WERI-Rb-1 (cell line): ENCODE results near the gene LAMB1.

Experiments used
- DNase-seq: peaks from one replicate; pipeline ENCODE4 v3.0.0-alpha.2; 2020
- H3K27ac ChIP-seq: fragments of 250-450 bp; sonication (Bioruptor Pico); 2 replicates; pipeline ENCODE4 v1.5.1; 2020; ENCODE audit warnings: mild to moderate bottlenecking, moderate library complexity
- H3K27me3 ChIP-seq: fragments of 250-450 bp; sonication (Bioruptor Pico); 2 replicates; pipeline ENCODE4 v1.5.1; 2021; ENCODE audit warnings: mild to moderate bottlenecking, low read depth, moderate library complexity; ENCODE audit not compliant: insufficient read depth, severe bottlenecking
- H3K36me3 ChIP-seq: fragments of 250-450 bp; sonication (Bioruptor Pico); 2 replicates; pipeline ENCODE4 v1.5.1; 2020; ENCODE audit warnings: mild to moderate bottlenecking, moderate library complexity
- H3K4me3 ChIP-seq: 2 replicates; pipeline ENCODE4 v1.5.1; 2011; ENCODE audit warnings: low read depth, mild to moderate bottlenecking, control low read depth, low read length
- H3K9me3 ChIP-seq: fragments of 250-450 bp; sonication (Bioruptor Pico); 2 replicates; pipeline ENCODE4 v1.5.1; 2021; ENCODE audit warnings: mild to moderate bottlenecking, moderate library complexity; ENCODE audit not compliant: severe bottlenecking
- TF ChIP-seq, protein P1 (sequence below): IDR thresholded peaks from 2 replicates; pipeline ENCODE4 v1.5.1; 2011; ENCODE audit warnings: low read depth, mild to moderate bottlenecking, control low read depth, inconsistent platforms, low read length

LAMB1 gene

GRCh38 chr7:107969856-107970255, 33.1 kb downstream of the LAMB1 start:
- Histone ChIP-seq H3K9me3 (no peaks in the 10 kb centered on the region), H3K4me3 (no peak overlapping the region), H3K27ac (no peak overlapping the region), H3K27me3 (no peaks in the 10 kb centered on the region), H3K36me3 (peaks cover 56% of the 10 kb centered on the region)
- TF ChIP-seq, protein P1, sequence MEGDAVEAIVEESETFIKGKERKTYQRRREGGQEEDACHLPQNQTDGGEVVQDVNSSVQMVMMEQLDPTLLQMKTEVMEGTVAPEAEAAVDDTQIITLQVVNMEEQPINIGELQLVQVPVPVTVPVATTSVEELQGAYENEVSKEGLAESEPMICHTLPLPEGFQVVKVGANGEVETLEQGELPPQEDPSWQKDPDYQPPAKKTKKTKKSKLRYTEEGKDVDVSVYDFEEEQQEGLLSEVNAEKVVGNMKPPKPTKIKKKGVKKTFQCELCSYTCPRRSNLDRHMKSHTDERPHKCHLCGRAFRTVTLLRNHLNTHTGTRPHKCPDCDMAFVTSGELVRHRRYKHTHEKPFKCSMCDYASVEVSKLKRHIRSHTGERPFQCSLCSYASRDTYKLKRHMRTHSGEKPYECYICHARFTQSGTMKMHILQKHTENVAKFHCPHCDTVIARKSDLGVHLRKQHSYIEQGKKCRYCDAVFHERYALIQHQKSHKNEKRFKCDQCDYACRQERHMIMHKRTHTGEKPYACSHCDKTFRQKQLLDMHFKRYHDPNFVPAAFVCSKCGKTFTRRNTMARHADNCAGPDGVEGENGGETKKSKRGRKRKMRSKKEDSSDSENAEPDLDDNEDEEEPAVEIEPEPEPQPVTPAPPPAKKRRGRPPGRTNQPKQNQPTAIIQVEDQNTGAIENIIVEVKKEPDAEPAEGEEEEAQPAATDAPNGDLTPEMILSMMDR, result no peak
- no peak for DNase-seq

DNA sequence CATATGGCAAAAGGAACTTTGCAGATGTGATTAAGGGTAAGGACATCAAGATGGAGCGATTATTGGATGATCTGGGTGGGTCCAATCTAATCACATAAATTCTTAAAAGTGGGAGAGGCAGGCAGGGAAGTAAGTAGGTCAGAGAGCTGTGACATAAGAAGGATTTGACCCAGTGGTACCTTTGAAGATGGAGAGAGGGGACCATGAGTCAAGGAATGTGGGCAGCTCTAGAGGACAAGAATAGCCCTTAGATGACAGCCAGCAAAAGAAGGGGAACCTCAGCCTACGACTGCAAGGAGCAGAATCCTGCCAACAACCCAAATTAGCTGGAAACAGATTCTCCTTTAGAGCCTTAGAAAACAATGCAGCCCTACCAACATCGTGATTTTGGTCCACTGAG, 34.5 kb downstream of the LAMB1 start:
- Histone ChIP-seq H3K27me3 (no peaks in the 10 kb centered on the region), H3K9me3 (no peaks in the 10 kb centered on the region), H3K36me3 (peaks cover 59% of the 10 kb centered on the region), H3K27ac (no peak overlapping the region), H3K4me3 (no peak overlapping the region)
- DNase-seq, result no peak
- TF ChIP-seq, protein P1, result no peak

DNA sequence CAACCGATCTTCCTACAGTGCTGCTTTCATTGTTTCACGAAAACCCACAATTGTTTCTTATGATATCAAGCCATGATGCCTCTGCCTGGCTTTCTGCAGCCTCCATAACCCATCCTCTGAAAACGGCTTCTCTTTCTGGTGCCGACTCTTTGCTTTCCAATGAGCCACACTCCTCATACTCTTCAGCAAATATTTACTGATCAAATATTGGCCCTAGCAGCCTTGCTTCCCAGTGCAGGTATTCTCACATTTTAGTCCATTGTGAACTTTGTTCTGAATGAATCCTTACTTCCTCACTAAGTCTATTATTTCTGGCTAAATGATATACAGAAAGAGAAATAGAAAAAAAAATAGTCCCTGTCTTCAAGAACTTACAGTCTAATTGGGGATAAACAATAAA, 35.5 kb downstream of the LAMB1 start:
- Histone ChIP-seq H3K4me3 (no peak overlapping the region), H3K9me3 (no peaks in the 10 kb centered on the region), H3K27ac (no peak overlapping the region), H3K36me3 (peaks cover 55% of the 10 kb centered on the region), H3K27me3 (no peaks in the 10 kb centered on the region)
- DNase-seq, result no peak
- TF ChIP-seq, protein P1, result no peak

DNA sequence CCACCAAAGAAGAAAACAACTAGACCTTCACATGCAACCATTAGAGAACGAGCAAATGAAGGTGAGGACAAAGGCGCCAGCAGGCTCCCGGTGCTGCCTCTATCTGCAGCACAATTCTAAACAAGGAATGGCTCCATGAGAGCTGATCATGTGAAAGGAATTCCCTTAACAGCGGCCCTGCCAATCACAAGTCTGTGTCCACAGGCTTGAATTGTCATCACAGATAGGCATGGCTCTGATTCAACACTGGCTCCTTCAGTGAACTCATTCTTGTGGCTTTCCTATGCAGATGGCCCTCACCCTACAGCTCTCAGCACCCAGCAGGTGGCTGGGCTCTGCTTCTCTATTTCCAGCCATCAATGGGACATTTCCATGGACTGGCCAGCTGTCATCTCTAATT, 36.2 kb downstream of the LAMB1 start:
- no peaks in the 10 kb centered on the region for H3K27me3 ChIP-seq
- H3K4me3 ChIP-seq, result no peak overlapping the region
- peaks cover 56% of the 10 kb centered on the region for H3K36me3 ChIP-seq
- no peaks in the 10 kb centered on the region for H3K9me3 ChIP-seq
- no peak overlapping the region for H3K27ac ChIP-seq
- DNase-seq, result peak; percentile 33
- TF ChIP-seq, protein P1, result no peak

DNA sequence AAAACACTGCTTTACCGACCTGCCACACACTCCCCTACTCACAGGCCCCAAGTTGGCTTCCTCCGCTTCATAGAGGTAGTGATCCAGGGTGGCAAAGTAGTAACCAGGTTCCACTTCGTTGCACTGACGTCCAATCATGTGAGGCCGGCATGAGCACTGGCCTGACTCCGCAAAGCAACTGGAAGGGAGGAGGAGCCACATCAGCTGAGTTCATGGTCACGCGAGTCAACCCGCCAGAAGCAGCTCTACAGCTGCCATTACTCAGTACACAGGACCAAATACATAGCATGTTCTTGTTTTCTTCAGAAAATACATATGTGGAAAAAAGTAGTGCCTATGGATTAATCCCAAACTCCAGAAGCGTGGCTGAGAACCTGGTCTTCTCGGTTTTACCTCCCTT, 38.5 kb downstream of the LAMB1 start:
- Histone ChIP-seq H3K4me3 (no peak overlapping the region), H3K36me3 (peaks cover 57% of the 10 kb centered on the region), H3K27ac (no peak overlapping the region), H3K9me3 (no peaks in the 10 kb centered on the region), H3K27me3 (no peaks in the 10 kb centered on the region)
- DNase-seq, result no peak
- TF ChIP-seq, protein P1, result no peak

- Histone ChIP-seq H3K4me3 (no peak overlapping the region), H3K9me3 (no peaks in the 10 kb centered on the region), H3K36me3 (peaks cover 72% of the 10 kb centered on the region), H3K27me3 (no peaks in the 10 kb centered on the region), H3K27ac (no peak overlapping the region)
- no peak for DNase-seq
- TF ChIP-seq, protein P1, result no peak
Observed at GRCh38 chr7:107962817-107963216, 40.1 kb downstream of the LAMB1 start.
